SK-N-SH treated with all-trans-retinoic acid at 6 μM for 48 hours (cell line): ENCODE measurements around the gene RASL11B.

ENCODE experiments used
- ATAC-seq: fragments of 200-7000 bp; cut with Tn5 transposase; 3 replicates; pipeline ENCODE4 v1.9.1; 2020; ENCODE audit warnings: mild to moderate bottlenecking, moderate library complexity
- BACH2 ChIP-seq: fragments of 250-450 bp; sonication (Bioruptor Pico); IDR thresholded peaks from 2 replicates; pipeline ENCODE4 v1.9.0; 2021; ENCODE audit warnings: mild to moderate bottlenecking, borderline replicate concordance
- CSRNP3 ChIP-seq: fragments of 250-450 bp; sonication (Bioruptor Pico); IDR thresholded peaks from 2 replicates; pipeline ENCODE4 v1.5.1; 2021; ENCODE audit warnings: mild to moderate bottlenecking, moderate library complexity
- ESRRG ChIP-seq: fragments of 250-450 bp; sonication (Bioruptor Pico); IDR thresholded peaks from 2 replicates; pipeline ENCODE4 v1.6.1; 2021; ENCODE audit warnings: mild to moderate bottlenecking
- GLIS3 ChIP-seq: fragments of 250-450 bp; sonication (Bioruptor Pico); IDR thresholded peaks from 2 replicates; pipeline ENCODE4 v1.5.0; 2020; ENCODE audit warnings: mild to moderate bottlenecking, moderate library complexity
- ISL1 ChIP-seq: fragments of 250-450 bp; sonication (Bioruptor Pico); IDR thresholded peaks from 2 replicates; pipeline ENCODE4 v2.1.2; 2022; ENCODE audit warnings: mild to moderate bottlenecking, moderate library complexity
- OSR1 ChIP-seq: fragments of 250-450 bp; sonication (Bioruptor Pico); IDR thresholded peaks from 2 replicates; pipeline ENCODE4 v1.8.0; 2022; ENCODE audit warnings: moderate library complexity, mild to moderate bottlenecking, inconsistent platforms
- PATZ1 ChIP-seq: fragments of 250-450 bp; sonication (Bioruptor Pico); IDR thresholded peaks from 2 replicates; pipeline ENCODE4 v1.8.0; 2020; ENCODE audit warnings: mild to moderate bottlenecking, moderate library complexity, borderline replicate concordance
- POU6F1 ChIP-seq: fragments of 250-450 bp; sonication (Bioruptor Pico); IDR thresholded peaks from 2 replicates; pipeline ENCODE4 v1.8.0; 2021; ENCODE audit warnings: low read depth, mild to moderate bottlenecking, moderate library complexity, borderline replicate concordance
- RARB ChIP-seq: fragments of 250-450 bp; sonication (Bioruptor Pico); IDR thresholded peaks from 2 replicates; pipeline ENCODE4 v1.8.0; 2021; ENCODE audit warnings: mild to moderate bottlenecking, moderate library complexity
- SNAI2 ChIP-seq: fragments of 250-450 bp; sonication (Bioruptor Pico); IDR thresholded peaks from 2 replicates; pipeline ENCODE4 v1.5.0; 2020; ENCODE audit warnings: mild to moderate bottlenecking, moderate library complexity
- TCF4 ChIP-seq: fragments of 250-450 bp; sonication (Bioruptor Pico); IDR thresholded peaks from 2 replicates; pipeline ENCODE4 v1.8.0; 2021; ENCODE audit warnings: mild to moderate bottlenecking, moderate library complexity, borderline replicate concordance
- TOX ChIP-seq: fragments of 250-450 bp; sonication (Bioruptor Pico); IDR thresholded peaks from 2 replicates; pipeline ENCODE4 v1.8.0; 2021; ENCODE audit warnings: mild to moderate bottlenecking, moderate library complexity, borderline replicate concordance
- TSHZ2 ChIP-seq: fragments of 250-450 bp; sonication (Bioruptor Pico); IDR thresholded peaks from 2 replicates; pipeline ENCODE4 v1.5.0; 2020; ENCODE audit warnings: mild to moderate bottlenecking, moderate library complexity
- ZC3H10 ChIP-seq: fragments of 250-450 bp; sonication (Bioruptor Pico); IDR thresholded peaks from 2 replicates; pipeline ENCODE4 v1.5.1; 2021; ENCODE audit warnings: mild to moderate bottlenecking, moderate library complexity
- ZFP3 ChIP-seq: fragments of 250-450 bp; sonication (Bioruptor Pico); IDR thresholded peaks from 2 replicates; pipeline ENCODE4 v1.5.0; 2020; ENCODE audit warnings: mild to moderate bottlenecking, moderate library complexity
- ZFP30 ChIP-seq: fragments of 450-650 bp; formaldehyde crosslinking; IDR thresholded peaks from 2 replicates; pipeline ENCODE4 v1.5.0; 2022; ENCODE audit warnings: mild to moderate bottlenecking, moderate library complexity
- ZNF565 ChIP-seq: fragments of 450-650 bp; formaldehyde crosslinking; conservative IDR thresholded peaks from 2 replicates; pipeline ENCODE4 v1.5.0; 2020; ENCODE audit warnings: low read depth, mild to moderate bottlenecking, moderate library complexity
- ZNF70 ChIP-seq: fragments of 450-650 bp; formaldehyde crosslinking; IDR thresholded peaks from 2 replicates; pipeline ENCODE4 v1.5.0; 2020; ENCODE audit warnings: mild to moderate bottlenecking, moderate library complexity
- ZNF8 ChIP-seq: fragments of 450-650 bp; formaldehyde crosslinking; IDR thresholded peaks from 2 replicates; pipeline ENCODE4 v1.5.0; 2020; ENCODE audit warnings: mild to moderate bottlenecking, moderate library complexity

RASL11B gene

GRCh38 chr4:52911684-52912294 is 49.7 kb downstream of the RASL11B start:
- TF ChIP-seq SNAI2 (CRISPR knock-in tag): no peak
- peak; percentile 81 for ATAC-seq

- peak; percentile 45; the same call in 2 of the 3 replicates for ATAC-seq
- TF ChIP-seq TCF4 (CRISPR knock-in tag) (no peak), ISL1 (peak; percentile 27; the same call in 1 of the 2 replicates)
Observed at GRCh38 chr4:52912608-52913007, 50.5 kb downstream of the RASL11B start.

GRCh38 chr4:52914051-52914605 is 52.0 kb downstream of the RASL11B start:
- TF ChIP-seq GLIS3 (no peak), ZC3H10 (no peak), PATZ1 (CRISPR knock-in tag) (no peak), ZNF8 (CRISPR knock-in tag) (no peak), BACH2 (CRISPR knock-in tag) (no peak)
- peak; percentile 59 for ATAC-seq

GRCh38 chr4:52915191-52915590 is 53.1 kb downstream of the RASL11B start:
- ATAC-seq: no peak
- TF ChIP-seq ZFP30 (CRISPR knock-in tag) (no peak), ZFP3 (CRISPR knock-in tag) (no peak), ZNF70 (CRISPR knock-in tag) (no peak), ZC3H10 (no peak), POU6F1 (CRISPR knock-in tag) (no peak), ESRRG (CRISPR knock-in tag) (no peak), SNAI2 (CRISPR knock-in tag) (no peak)

GRCh38 chr4:52915730-52916300 is 53.7 kb downstream of the RASL11B start:
- no peak for TF ChIP-seq ZC3H10
- no peak for TF ChIP-seq ZFP30 (CRISPR knock-in tag)
- TF ChIP-seq PATZ1 (CRISPR knock-in tag): no peak
- TF ChIP-seq CSRNP3 (CRISPR knock-in tag): no peak
- TF ChIP-seq TOX (CRISPR knock-in tag): no peak
- TF ChIP-seq TCF4 (CRISPR knock-in tag): no peak
- TF ChIP-seq OSR1 (CRISPR knock-in tag): no peak
- TF ChIP-seq TSHZ2 (CRISPR knock-in tag): no peak
- TF ChIP-seq RARB: no peak
- TF ChIP-seq ZNF70 (CRISPR knock-in tag): no peak
- TF ChIP-seq BACH2 (CRISPR knock-in tag): no peak
- no peak for TF ChIP-seq ZNF565 (CRISPR knock-in tag)
- no peak for TF ChIP-seq GLIS3
- no peak for ATAC-seq
